Lung (tissue), 12 donors: ENCODE data around the gene RNASEH2B. TPM values are rescaled to one million over a fixed set of nuclear protein-coding genes. Genes with fewer than 3 reads are reported as not detected.

Source experiments
- ATAC-seq: fragments of 200-7000 bp; cut with Tn5 transposase; one replicate; pipeline ENCODE4 v1.9.1; 2020; ENCODE audit warnings: moderate number of reproducible peaks; ENCODE audit not compliant: insufficient read depth, low FRiP score
- DNase-seq, 3 donors: peaks; one replicate each; pipeline ENCODE4 v3.0.0-alpha.2; 2013 to 2017
- H3K27ac ChIP-seq, 2 donors: one replicate each; pipeline ENCODE4 v1.5.1; 2013; ENCODE audit warnings: mild to moderate bottlenecking in 2 of 2, moderate library complexity in 2 of 2, control low read depth in 1 of 2, inconsistent platforms in 1 of 2, low read depth in 1 of 2, low read length in 1 of 2
- H3K27me3 ChIP-seq, 3 donors: one replicate each; pipeline ENCODE4 v1.5.1; 2013; ENCODE audit warnings: low read length in 2 of 3; ENCODE audit not compliant: control insufficient read depth in 3 of 3, insufficient read depth in 3 of 3
- H3K36me3 ChIP-seq, 4 donors: one replicate each; pipeline ENCODE4 v1.5.1; 2013; ENCODE audit warnings: low read length in 4 of 4, mild to moderate bottlenecking in 1 of 4, moderate library complexity in 1 of 4; ENCODE audit not compliant: control insufficient read depth in 4 of 4, insufficient read depth in 4 of 4
- H3K4me1 ChIP-seq, 5 donors: one replicate each; pipeline ENCODE4 v1.5.1; 2013; ENCODE audit warnings: low read length in 5 of 5, mild to moderate bottlenecking in 2 of 5, moderate library complexity in 1 of 5; ENCODE audit not compliant: control insufficient read depth in 5 of 5, insufficient read depth in 5 of 5
- H3K4me3 ChIP-seq: one replicate; pipeline ENCODE4 v1.5.1; 2013; ENCODE audit warnings: mild to moderate bottlenecking, control low read depth, moderate library complexity
- H3K9ac ChIP-seq, 2 donors: one replicate each; pipeline ENCODE4 v1.5.1; 2013; ENCODE audit warnings: low read length in 2 of 2, control low read depth in 1 of 2; ENCODE audit not compliant: insufficient read depth in 1 of 2
- H3K9me3 ChIP-seq, 4 donors: one replicate each; pipeline ENCODE4 v1.5.1; 2013; ENCODE audit warnings: low read length in 3 of 4, mild to moderate bottlenecking in 1 of 4, moderate library complexity in 1 of 4; ENCODE audit not compliant: control insufficient read depth in 4 of 4, insufficient read depth in 3 of 4
- CTCF ChIP-seq: IDR thresholded peaks from 2 replicates; pipeline ENCODE4 v1.5.1; 2012; ENCODE audit warnings: mild to moderate bottlenecking; ENCODE audit errors: control extremely low read depth, extremely low read depth
- WGBS, 2 donors: extraction: QIAGEN DNeasy Blood & Tissue Kit; methylation state at CpG; one replicate each; pipeline ENCODE4 v1.1.7; 2013; 5-methylcytosine and 5-hydroxymethylcytosine counted together
- polyA plus RNA-seq, 2 donors: library from polyadenylated mRNA; stranded (reverse); fragments of 200-250 nt; gene quantifications; one replicate each; pipeline ENCODE4 v1.2.1, GENCODE V29; 2013
- total RNA-seq, 2 donors: library from RNA; depleted of rRNA in 1 of 2; stranded (reverse); fragments of >200 nt in 1 of 2; gene quantifications; one replicate each; pipeline ENCODE4 v1.2.1, GENCODE V29; 2014 to 2021
- donor health status: control.
- donor health status: control.
- donor health status: Bipolar disorder and iron deficiency.
- donor health status: healthy.
- donor health status: DM: yes; HTN: yes; CAD: no.

Gene RNASEH2B
- total and polyA plus RNA-seq, 4 donors, result 29.6 to 115 (median 57.8) TPM

- no peak for TF ChIP-seq CTCF
- peaks cover 6 to 12% (median 10%) of the 10 kb centered on the region in 4 donors for H3K36me3 ChIP-seq
- no peak overlapping the region for H3K27ac ChIP-seq
- H3K9me3 ChIP-seq, result no peaks in the 10 kb centered on the region
- peaks cover 0 to 35% (median 3%) of the 10 kb centered on the region in 5 donors for H3K4me1 ChIP-seq
- 87 to 91% methylated on average over 1 of the region's 1 CpG for WGBS, 2 donors
- DNase-seq (no peak), ATAC-seq (no peak)
- no peak overlapping the region for H3K9ac ChIP-seq
- no peaks in the 10 kb centered on the region for H3K27me3 ChIP-seq
- H3K4me3 ChIP-seq, result no peak overlapping the region
Measured at GRCh38 chr13:50948601-50949000, 39.0 kb downstream of the RNASEH2B start.

- H3K4me1 ChIP-seq, result peaks cover 0 to 35% (median 3%) of the 10 kb centered on the region in 5 donors
- no peak for ATAC-seq
- DNase-seq, result peak; percentile 38 to 89 (median 82)
- H3K27ac ChIP-seq, result no peak overlapping the region
- H3K9me3 ChIP-seq, result no peaks in the 10 kb centered on the region
- H3K4me3 ChIP-seq, result no peak overlapping the region
- H3K36me3 ChIP-seq, result peaks cover 5 to 9% (median 7%) of the 10 kb centered on the region in 4 donors
- no peak overlapping the region for H3K9ac ChIP-seq
- H3K27me3 ChIP-seq, result no peaks in the 10 kb centered on the region
- WGBS, 2 donors, result 72 to 73% methylated on average over 3 of the region's 3 CpGs
- no peak for TF ChIP-seq CTCF
Measured at GRCh38 chr13:50950849-50951248, 41.3 kb downstream of the RNASEH2B start.

GRCh38 chr13:50951366-50951765, 41.8 kb downstream of the RNASEH2B start:
- ATAC-seq (no peak), DNase-seq (peak; percentile 27 to 89 (median 72))
- H3K4me1 ChIP-seq, result peaks cover 0 to 35% (median 3%) of the 10 kb centered on the region in 5 donors
- no peak overlapping the region for H3K9ac ChIP-seq
- H3K4me3 ChIP-seq, result no peak overlapping the region
- no peaks in the 10 kb centered on the region for H3K9me3 ChIP-seq
- H3K27ac ChIP-seq, result no peak overlapping the region
- no peaks in the 10 kb centered on the region for H3K27me3 ChIP-seq
- no peak for TF ChIP-seq CTCF
- WGBS, 2 donors, result 83 to 93% methylated on average over 3 of the region's 3 CpGs
- peaks cover 2 to 9% (median 6%) of the 10 kb centered on the region in 4 donors for H3K36me3 ChIP-seq

GRCh38 chr13:50955241-50955640, 45.6 kb downstream of the RNASEH2B start:
- Histone ChIP-seq H3K27ac (no peak overlapping the region), H3K4me1 (peaks cover 0 to 20% (median 3%) of the 10 kb centered on the region in 5 donors), H3K9ac (no peak overlapping the region), H3K27me3 (no peaks in the 10 kb centered on the region), H3K36me3 (peaks cover 0 to 8% (median 2%) of the 10 kb centered on the region in 4 donors), H3K4me3 (no peak overlapping the region), H3K9me3 (no peaks in the 10 kb centered on the region)
- TF ChIP-seq CTCF, result no peak
- no peak for ATAC-seq
- no peak for DNase-seq
- 85 to 92% methylated on average over 4 of the region's 4 CpGs for WGBS, 2 donors
